GM23248 (cell line): Measurements from ENCODE around the gene PF4V1. TPM values are rescaled to one million over a fixed set of nuclear protein-coding genes. Genes with fewer than 3 reads are reported as not detected.

Source experiments
- DNase-seq: peaks from one replicate; pipeline ENCODE4 v3.0.0-alpha.2; 2015
- H2AFZ ChIP-seq: fragments of 200-600 bp; sonication (generic); 2 replicates; pipeline ENCODE4 v1.6.1; 2016; ENCODE audit warnings: antibody characterized with exemption
- H3F3A ChIP-seq: fragments of 200-600 bp; sonication (generic); 2 replicates; pipeline ENCODE4 v1.6.1; 2016; ENCODE audit warnings: mild to moderate bottlenecking, antibody characterized with exemption, mixed run types; ENCODE audit not compliant: insufficient read depth
- H3K27ac ChIP-seq: fragments of 200-600 bp; sonication (generic); 2 replicates; pipeline ENCODE4 v1.5.1; 2016; ENCODE audit warnings: mild to moderate bottlenecking
- H3K27me3 ChIP-seq: fragments of 200-600 bp; sonication (generic); replicated peaks from 2 replicates; pipeline ENCODE4 v1.6.1; 2016; ENCODE audit warnings: mild to moderate bottlenecking; ENCODE audit not compliant: insufficient read depth
- H3K36me3 ChIP-seq: fragments of 200-600 bp; sonication (generic); 2 replicates; pipeline ENCODE4 v1.6.1; 2016; ENCODE audit warnings: low read depth, mild to moderate bottlenecking
- H3K4me1 ChIP-seq: fragments of 200-600 bp; sonication (generic); 2 replicates; pipeline ENCODE4 v1.6.1; 2016; ENCODE audit warnings: mild to moderate bottlenecking; ENCODE audit not compliant: insufficient read depth
- H3K4me2 ChIP-seq: fragments of 200-600 bp; sonication (generic); one replicate; pipeline ENCODE4 v1.6.1; 2016; ENCODE audit warnings: mild to moderate bottlenecking; ENCODE audit not compliant: unreplicated experiment
- H3K4me3 ChIP-seq: fragments of 200-600 bp; sonication (generic); 2 replicates; pipeline ENCODE4 v1.5.1; 2016; ENCODE audit warnings: mild to moderate bottlenecking
- H3K79me2 ChIP-seq: fragments of 200-600 bp; sonication (generic); 2 replicates; pipeline ENCODE4 v1.6.1; 2016; ENCODE audit warnings: mild to moderate bottlenecking; ENCODE audit not compliant: insufficient read depth
- H3K9ac ChIP-seq: fragments of 200-600 bp; sonication (generic); 2 replicates; pipeline ENCODE4 v1.6.1; 2016; ENCODE audit warnings: mild to moderate bottlenecking
- H3K9me2 ChIP-seq: fragments of 200-600 bp; sonication (generic); 2 replicates; pipeline ENCODE4 v1.6.1; 2016; ENCODE audit warnings: mixed run types, mild to moderate bottlenecking, moderate library complexity; ENCODE audit not compliant: insufficient read depth
- H3K9me3 ChIP-seq: fragments of 200-600 bp; sonication (generic); one replicate; pipeline ENCODE4 v1.6.1; 2017; ENCODE audit warnings: low read depth
- H4K20me1 ChIP-seq: fragments of 200-600 bp; sonication (generic); 2 replicates; pipeline ENCODE4 v1.6.0; 2016; ENCODE audit not compliant: insufficient read depth
- EZH2 ChIP-seq: fragments of 200-600 bp; sonication (generic); IDR thresholded peaks from 2 replicates; pipeline ENCODE4 v1.6.1; 2018; ENCODE audit warnings: antibody characterized with exemption, mild to moderate bottlenecking; ENCODE audit not compliant: insufficient read depth, poor library complexity, severe bottlenecking
- EZH2phosphoT487 ChIP-seq: fragments of 200-600 bp; sonication (generic); IDR thresholded peaks from 2 replicates; pipeline ENCODE4 v1.6.1; 2018; ENCODE audit warnings: antibody characterized with exemption, moderate library complexity, mild to moderate bottlenecking, low read depth; ENCODE audit not compliant: insufficient read depth
- WGBS, 2 experiments: methylation state at CpG; one replicate each; pipeline ENCODE4 v1.1.6; 2015 to 2017; ENCODE audit warnings: low lambda C conversion rate in 2 of 2, low coverage in 1 of 2; ENCODE audit errors: missing lambda C conversion rate in 2 of 2; 5-methylcytosine and 5-hydroxymethylcytosine counted together
- in situ Hi-C: fragments of 300-500 bp; cut with MboI; formaldehyde crosslinking; loops from 2 replicates; pipeline ENCODE4 v1.15.0; 2020
- polyA plus RNA-seq: library from polyadenylated mRNA; unstranded; fragments of >200 nt; fragmentation: Nextera tagmentation; extraction: Ambion mirVana; gene quantifications from 2 replicates; pipeline ENCODE4 v1.2.1, GENCODE V29; 2016
- total RNA-seq: library from RNA; depleted of rRNA; stranded (reverse); fragments of >200 nt; shearing (Covaris generic); gene quantifications from 2 replicates; pipeline ENCODE4 v1.2.3, GENCODE V29; 2014

Gene PF4V1
- total and polyA plus RNA-seq, 2 experiments from 2014 or later: 8.1 to 13.8 TPM

DNA sequence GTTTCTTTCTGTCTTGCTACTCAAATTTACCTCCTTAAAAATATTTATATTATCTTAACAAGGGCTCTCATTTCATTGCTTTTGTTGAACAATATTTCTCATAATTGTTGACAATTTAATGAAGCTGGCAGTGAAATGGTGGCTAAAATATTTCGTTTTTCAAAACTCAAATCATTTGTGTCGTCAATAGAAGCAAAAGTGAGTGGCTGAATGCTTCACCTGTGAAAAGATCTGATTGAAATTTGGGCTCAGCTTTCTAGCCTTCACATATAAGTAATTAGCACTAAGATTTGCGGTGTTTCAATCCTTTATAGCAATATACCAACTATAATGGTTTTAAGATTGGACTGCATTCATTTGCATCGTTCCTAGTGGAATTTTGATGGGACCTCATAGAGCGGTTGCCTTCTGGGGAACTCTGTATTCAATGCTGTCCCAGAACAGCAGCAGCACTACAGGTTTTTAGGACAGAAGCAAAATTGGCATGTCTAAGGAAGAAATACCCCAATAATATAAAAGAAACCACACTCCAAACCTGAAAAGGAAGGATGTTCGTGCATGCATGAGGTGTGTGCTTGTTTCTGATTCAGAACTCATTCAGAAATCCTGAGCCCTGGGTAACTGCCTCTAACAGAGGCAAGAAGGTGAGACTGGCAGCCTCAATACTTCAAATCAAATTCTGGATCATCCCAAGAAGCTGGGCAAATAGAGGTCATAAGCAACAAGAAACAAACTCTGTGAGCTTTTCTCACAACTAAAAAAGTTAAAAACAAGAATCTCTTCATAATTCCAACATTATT lies 18.6 kb downstream of the PF4V1 start:
- WGBS, 2 experiments: 95 to 98% methylated on average over 6 of the region's 6 CpGs
- Histone ChIP-seq H3K79me2 (no peaks in the 10 kb centered on the region), H3K27me3 (no peaks in the 10 kb centered on the region), H3K9ac (no peak overlapping the region), H3F3A (peaks cover 15% of the 10 kb centered on the region; the same call in 1 of the 2 replicates), H3K4me3 (no peak overlapping the region), H3K4me2 (no peak overlapping the region), H3K9me2 (no peaks in the 10 kb centered on the region), H2AFZ (no peak overlapping the region), H3K9me3 (no peaks in the 10 kb centered on the region), H4K20me1 (no peaks in the 10 kb centered on the region), H3K36me3 (no peaks in the 10 kb centered on the region), H3K4me1 (peaks cover 9% of the 10 kb centered on the region), H3K27ac (no peak overlapping the region)
- TF ChIP-seq EZH2: no peak
- TF ChIP-seq EZH2phosphoT487: no peak
- in situ Hi-C loops: no loop called here
- DNase-seq: no peak

GRCh38 chr4:73872316-73873108 lies 19.4 kb downstream of the PF4V1 start:
- Histone ChIP-seq H3K4me2 (no peak overlapping the region), H3K9me3 (no peaks in the 10 kb centered on the region), H3K9ac (no peak overlapping the region), H3F3A (peaks cover 15% of the 10 kb centered on the region; the same call in 1 of the 2 replicates), H3K27ac (no peak overlapping the region), H3K27me3 (no peaks in the 10 kb centered on the region), H2AFZ (no peak overlapping the region), H4K20me1 (no peaks in the 10 kb centered on the region), H3K4me1 (peaks cover 9% of the 10 kb centered on the region), H3K4me3 (no peak overlapping the region), H3K9me2 (no peaks in the 10 kb centered on the region), H3K36me3 (no peaks in the 10 kb centered on the region), H3K79me2 (no peaks in the 10 kb centered on the region)
- 94 to 97% methylated on average over 2 of the region's 2 CpGs for WGBS, 2 experiments
- DNase-seq: no peak
- TF ChIP-seq EZH2 (no peak), EZH2phosphoT487 (no peak)
- in situ Hi-C loops: no loop called here

DNA sequence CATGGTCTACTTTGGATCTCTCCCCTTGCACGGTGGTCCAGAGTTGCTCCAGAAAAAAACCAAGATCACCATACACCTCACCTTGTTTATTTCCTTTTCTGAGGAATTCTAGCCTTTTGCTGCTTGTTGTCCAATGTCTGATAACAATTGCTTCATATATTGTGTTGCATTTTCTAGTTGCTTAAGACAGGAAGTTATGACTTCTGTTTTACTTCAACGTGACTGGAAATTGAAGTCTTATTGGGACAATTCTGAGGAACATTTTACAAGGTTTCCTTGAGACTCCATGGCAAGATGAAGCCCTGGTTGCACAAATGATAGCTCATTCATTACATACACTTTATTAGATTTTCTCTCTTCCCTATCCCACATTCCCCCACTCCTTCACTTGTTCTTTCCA lies 21.3 kb downstream of the PF4V1 start:
- 73 to 90% methylated on average over 2 of the region's 2 CpGs for WGBS, 2 experiments
- no peak overlapping the region for H3K9ac ChIP-seq
- H2AFZ ChIP-seq: no peak overlapping the region
- H3K36me3 ChIP-seq: no peaks in the 10 kb centered on the region
- H3K27me3 ChIP-seq: no peaks in the 10 kb centered on the region
- no peak for TF ChIP-seq EZH2
- TF ChIP-seq EZH2phosphoT487: no peak
- no peaks in the 10 kb centered on the region for H3K9me3 ChIP-seq
- no peak overlapping the region for H3K27ac ChIP-seq
- in situ Hi-C loops: no loop called here
- H3K4me3 ChIP-seq: no peak overlapping the region
- H3K9me2 ChIP-seq: no peaks in the 10 kb centered on the region
- H3K79me2 ChIP-seq: no peaks in the 10 kb centered on the region
- H4K20me1 ChIP-seq: no peaks in the 10 kb centered on the region
- peaks cover 9% of the 10 kb centered on the region for H3K4me1 ChIP-seq
- H3F3A ChIP-seq: peaks cover 15% of the 10 kb centered on the region; the same call in 1 of the 2 replicates
- H3K4me2 ChIP-seq: no peak overlapping the region
- no peak for DNase-seq

- DNase-seq: peak; percentile 50
- Histone ChIP-seq H3K27ac (no peak overlapping the region), H3K27me3 (no peaks in the 10 kb centered on the region), H2AFZ (no peak overlapping the region), H3K9ac (no peak overlapping the region), H3K36me3 (no peaks in the 10 kb centered on the region), H3K79me2 (no peaks in the 10 kb centered on the region), H3F3A (peaks cover 15% of the 10 kb centered on the region; the same call in 1 of the 2 replicates), H3K4me1 (peaks cover 9% of the 10 kb centered on the region), H3K9me3 (no peaks in the 10 kb centered on the region), H4K20me1 (no peaks in the 10 kb centered on the region), H3K4me3 (no peak overlapping the region), H3K4me2 (no peak overlapping the region), H3K9me2 (no peaks in the 10 kb centered on the region)
- TF ChIP-seq EZH2phosphoT487 (no peak), EZH2 (no peak)
- in situ Hi-C loops: no loop called here
- 92 to 98% methylated on average over 1 of the region's 1 CpG for WGBS, 2 experiments
Observed at GRCh38 chr4:73875401-73875800, 22.3 kb downstream of the PF4V1 start.
